GM12891 (cell line): Measurements from ENCODE around the gene CXXC4.

Experiments
- DNase-seq: peaks from one replicate; pipeline ENCODE4 v3.0.0; 2011; ENCODE audit warnings: low spot score; ENCODE audit not compliant: insufficient read length
- FAIRE-seq: peaks from 2 replicates; lab custom pipeline; 2011; peaks lifted over from hg19 to GRCh38; lab: Jason Lieb, UNC
- PAX5 ChIP-seq: IDR thresholded peaks from 2 replicates; pipeline ENCODE4 v1.6.1; 2011; ENCODE audit warnings: low read length, moderate library complexity, mild to moderate bottlenecking; ENCODE audit not compliant: insufficient read depth, severe bottlenecking
- POLR2A ChIP-seq: IDR thresholded peaks from 2 replicates; pipeline ENCODE4 v1.6.1; 2011; ENCODE audit warnings: low read depth, low read length, control low read depth
- POLR2AphosphoS5 ChIP-seq: IDR thresholded peaks from 2 replicates; pipeline ENCODE4 v1.6.1; 2011; ENCODE audit warnings: low read depth, low read length, control low read depth
- POU2F2 ChIP-seq: IDR thresholded peaks from 2 replicates; pipeline ENCODE4 v1.6.1; 2011; ENCODE audit warnings: low read depth, mild to moderate bottlenecking, control low read depth, low read length, moderate library complexity
- SPI1 ChIP-seq: IDR thresholded peaks from 2 replicates; pipeline ENCODE4 v1.6.1; 2011; ENCODE audit warnings: low read depth, low read length, control low read depth
- TAF1 ChIP-seq: IDR thresholded peaks from 2 replicates; pipeline ENCODE4 v1.6.1; 2011; ENCODE audit warnings: low read depth, low read length, control low read depth

CXXC4 gene

GRCh38 chr4:104436542-104436941, 58.2 kb downstream of the CXXC4 start:
- DNase-seq (no peak), FAIRE-seq (no peak)
- no peak for TF ChIP-seq TAF1
- no peak for TF ChIP-seq POLR2A
- TF ChIP-seq POU2F2: no peak
- no peak for TF ChIP-seq PAX5
- no peak for TF ChIP-seq SPI1
- no peak for TF ChIP-seq POLR2AphosphoS5

GRCh38 chr4:104429150-104429741, 65.4 kb downstream of the CXXC4 start:
- no peak for DNase-seq
- FAIRE-seq: no peak
- no peak for TF ChIP-seq SPI1
- no peak for TF ChIP-seq TAF1
- no peak for TF ChIP-seq POLR2AphosphoS5
- no peak for TF ChIP-seq POLR2A
- no peak for TF ChIP-seq PAX5
- no peak for TF ChIP-seq POU2F2

- DNase-seq (no peak), FAIRE-seq (peak; percentile 62)
- TF ChIP-seq POU2F2 (no peak), SPI1 (0 out of 2 replicates have a peak, but pooled peaks have one; percentile 5)
Observed at GRCh38 chr4:104425948-104426347, 68.7 kb downstream of the CXXC4 start.

- FAIRE-seq: no peak
- no peak for DNase-seq
- TF ChIP-seq TAF1 (no peak), PAX5 (no peak)
Observed at GRCh38 chr4:104424989-104425388, 69.7 kb downstream of the CXXC4 start.

- TF ChIP-seq PAX5 (no peak), POU2F2 (no peak), POLR2A (no peak), SPI1 (no peak), POLR2AphosphoS5 (no peak), TAF1 (no peak)
- FAIRE-seq: no peak
- DNase-seq: no peak
Observed at GRCh38 chr4:104424475-104424941, 70.2 kb downstream of the CXXC4 start.

- TF ChIP-seq POLR2AphosphoS5: no peak
- no peak for TF ChIP-seq TAF1
- no peak for TF ChIP-seq PAX5
- TF ChIP-seq POLR2A: no peak
- no peak for FAIRE-seq
- no peak for DNase-seq
Observed at GRCh38 chr4:104421566-104421965, 73.1 kb downstream of the CXXC4 start.

- no peak for DNase-seq
- TF ChIP-seq POLR2A: no peak
- no peak for TF ChIP-seq POLR2AphosphoS5
- TF ChIP-seq SPI1: no peak
- TF ChIP-seq POU2F2: no peak
- no peak for TF ChIP-seq PAX5
- no peak for TF ChIP-seq TAF1
- no peak for FAIRE-seq
Observed at GRCh38 chr4:104420766-104421165, 73.9 kb downstream of the CXXC4 start.
